Measurements from ENCODE around the gene EIF2S3B. TPM values are rescaled to one million over a fixed set of nuclear protein-coding genes. Genes with fewer than 3 reads are reported as not detected.

Gene EIF2S3B
- total RNA-seq = 2.5 and 2.9 TPM in 2 replicates

DNA sequence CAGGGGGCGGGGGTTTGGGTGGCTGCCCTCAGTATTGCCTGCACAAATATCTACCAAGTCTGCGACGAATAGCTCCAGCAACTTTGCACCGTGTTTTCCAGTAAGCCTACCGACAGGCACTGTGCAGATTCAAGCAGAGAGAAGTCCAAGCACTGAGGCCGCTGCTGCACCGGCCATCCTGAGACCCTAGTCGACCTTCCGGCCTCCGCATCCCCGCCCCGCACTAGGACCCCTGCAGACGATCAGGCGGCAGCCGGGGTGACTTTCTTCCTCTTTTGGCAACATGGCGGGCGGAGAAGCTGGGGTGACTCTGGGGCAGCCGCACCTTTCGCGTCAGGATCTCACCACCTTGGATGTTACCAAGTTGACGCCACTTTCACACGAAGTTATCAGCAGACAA, at the start of gene EIF2S3B:
Gene EIF2S3B (plus strand): TSS at position 271 of the 400 bp plus-strand sequence. CDS start 13 bp downstream, at position 284.
- no peak for TF ChIP-seq CTCF (IDR thresholded peaks at IDR 0.05; ENCODE audit: extremely low read depth, low read depth, low read length)
- H3K27ac ChIP-seq (ENCODE audit: low read depth, low read length) = no peak within 1 kb of the TSS
- H4K20me1 ChIP-seq (ENCODE audit: insufficient read depth, low read length) = no peaks in the 10 kb centered on the region

GRCh38 chr12:10456856-10457255, 48.8 kb upstream of the EIF2S3B start:
- Histone ChIP-seq H3K79me2 (ENCODE audit: insufficient read depth, low read length) (no peaks in the 10 kb centered on the region), H3K9me3 (ENCODE audit: low read depth, low read length) (no peaks in the 10 kb centered on the region), H3K4me2 (ENCODE audit: insufficient read depth, low read length) (no peak overlapping the region), H3K27me3 (ENCODE audit: insufficient read depth, low read length) (no peaks in the 10 kb centered on the region), H3K36me3 (ENCODE audit: insufficient read depth, low read length) (no peaks in the 10 kb centered on the region), H4K20me1 (ENCODE audit: insufficient read depth, low read length) (no peaks in the 10 kb centered on the region), H3K27ac (ENCODE audit: low read depth, low read length) (no peak overlapping the region), H2AFZ (ENCODE audit: low read length) (no peak overlapping the region), H3K4me1 (ENCODE audit: insufficient read depth, low read length) (no peaks in the 10 kb centered on the region), H3K4me3 (ENCODE audit: insufficient read depth, low read length) (no peak overlapping the region)
- no peak for DNase-seq (ENCODE audit: insufficient read length, low spot score, missing footprints)
- TF ChIP-seq CTCF (IDR thresholded peaks at IDR 0.05; ENCODE audit: extremely low read depth, low read depth, low read length) = no peak

More for the DNA sequence above, at the start of gene EIF2S3B:
- Histone ChIP-seq H3K27me3 (ENCODE audit: insufficient read depth, low read length) (no peaks in the 10 kb centered on the region), H3K4me2 (ENCODE audit: insufficient read depth, low read length) (no peak within 1 kb of the TSS), H3K9me3 (ENCODE audit: low read depth, low read length) (no peaks in the 10 kb centered on the region), H3K4me3 (ENCODE audit: insufficient read depth, low read length) (no peak within 1 kb of the TSS), H3K4me1 (ENCODE audit: insufficient read depth, low read length) (no peaks in the 10 kb centered on the region), H3K36me3 (ENCODE audit: insufficient read depth, low read length) (no peaks in the 10 kb centered on the region), H3K79me2 (ENCODE audit: insufficient read depth, low read length) (no peaks in the 10 kb centered on the region), H2AFZ (ENCODE audit: low read length) (no peak within 1 kb of the TSS)
- DNase-seq (ENCODE audit: insufficient read length, low spot score, missing footprints) = no peak

DNA sequence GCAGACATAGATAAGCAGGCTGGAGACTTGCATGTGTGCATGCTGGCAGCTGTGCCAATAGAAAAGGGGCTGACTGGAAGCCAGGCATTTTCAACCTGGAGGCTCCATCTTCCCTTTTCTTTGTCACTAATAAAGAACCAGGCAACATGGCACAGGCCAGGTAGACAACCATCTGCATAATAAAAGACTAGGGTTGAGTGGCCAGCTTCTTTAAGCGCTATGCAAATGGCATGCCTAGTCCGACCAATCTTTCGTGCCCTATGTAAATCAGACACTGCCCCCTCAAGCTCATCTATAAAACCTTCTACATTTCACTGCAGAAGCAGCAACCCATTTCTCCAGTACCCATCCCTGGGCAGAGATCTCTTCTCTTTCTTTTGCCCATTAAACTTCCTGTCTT, 47.9 kb upstream of the EIF2S3B start:
- Histone ChIP-seq H3K9me3 (ENCODE audit: low read depth, low read length) (no peaks in the 10 kb centered on the region), H3K79me2 (ENCODE audit: insufficient read depth, low read length) (no peaks in the 10 kb centered on the region), H3K27me3 (ENCODE audit: insufficient read depth, low read length) (no peaks in the 10 kb centered on the region), H2AFZ (ENCODE audit: low read length) (no peak overlapping the region), H3K4me3 (ENCODE audit: insufficient read depth, low read length) (no peak overlapping the region), H4K20me1 (ENCODE audit: insufficient read depth, low read length) (no peaks in the 10 kb centered on the region), H3K36me3 (ENCODE audit: insufficient read depth, low read length) (no peaks in the 10 kb centered on the region), H3K4me1 (ENCODE audit: insufficient read depth, low read length) (no peaks in the 10 kb centered on the region), H3K27ac (ENCODE audit: low read depth, low read length) (no peak overlapping the region), H3K4me2 (ENCODE audit: insufficient read depth, low read length) (no peak overlapping the region)
- no peak for DNase-seq (ENCODE audit: insufficient read length, low spot score, missing footprints)
- no peak for TF ChIP-seq CTCF (IDR thresholded peaks at IDR 0.05; ENCODE audit: extremely low read depth, low read depth, low read length)

- Histone ChIP-seq H4K20me1 (ENCODE audit: insufficient read depth, low read length) (no peaks in the 10 kb centered on the region), H3K4me2 (ENCODE audit: insufficient read depth, low read length) (no peak overlapping the region), H3K79me2 (ENCODE audit: insufficient read depth, low read length) (no peaks in the 10 kb centered on the region), H3K4me1 (ENCODE audit: insufficient read depth, low read length) (no peaks in the 10 kb centered on the region), H2AFZ (ENCODE audit: low read length) (no peak overlapping the region), H3K36me3 (ENCODE audit: insufficient read depth, low read length) (no peaks in the 10 kb centered on the region), H3K9me3 (ENCODE audit: low read depth, low read length) (no peaks in the 10 kb centered on the region), H3K4me3 (ENCODE audit: insufficient read depth, low read length) (no peak overlapping the region), H3K27ac (ENCODE audit: low read depth, low read length) (no peak overlapping the region), H3K27me3 (ENCODE audit: insufficient read depth, low read length) (no peaks in the 10 kb centered on the region)
- no peak for TF ChIP-seq CTCF (IDR thresholded peaks at IDR 0.05; ENCODE audit: extremely low read depth, low read depth, low read length)
- no peak for DNase-seq (ENCODE audit: insufficient read length, low spot score, missing footprints)
Measured at GRCh38 chr12:10466311-10466710, 39.4 kb upstream of the EIF2S3B start.
